ENCODE measurements around the gene IL1RAPL1. TPM values are rescaled to one million over a fixed set of nuclear protein-coding genes. Genes with fewer than 3 reads are reported as not detected.

Gene IL1RAPL1
- total and polyA plus RNA-seq, 2 experiments from 2014 or later = 0.18 to 0.49 TPM

- Mint-ChIP-seq H3K27ac (no peak overlapping the region), H3K9me3 (no peaks in the 10 kb centered on the region), H3K27me3 (ENCODE audit: insufficient read depth, low read depth, poor library complexity) (no peaks in the 10 kb centered on the region), H3K4me3 (no peak overlapping the region), H3K36me3 (ENCODE audit: low read depth) (no peaks in the 10 kb centered on the region), H3K4me1 (no peaks in the 10 kb centered on the region)
- no peak overlapping the region for H3K27ac ChIP-seq (ENCODE audit: low read depth)
- no peaks in the 10 kb centered on the region for H3K9me2 ChIP-seq (ENCODE audit: insufficient read depth)
- H3K27me3 ChIP-seq (ENCODE audit: insufficient read depth) = no peaks in the 10 kb centered on the region
- ATAC-seq (no peak), DNase-seq (ENCODE audit: low spot score) (peak; percentile 12)
- H3K4me1 ChIP-seq (ENCODE audit: insufficient read depth) = no peaks in the 10 kb centered on the region
- no peaks in the 10 kb centered on the region for H3K36me3 ChIP-seq (ENCODE audit: insufficient read depth)
- no peak overlapping the region for H2AFZ ChIP-seq
- TF ChIP-seq CTCF (conservative IDR thresholded peaks at IDR 0.05; ENCODE audit: low read depth in 2 of 2) (peak; percentile 53 to 68), POLR2AphosphoS5 (IDR thresholded peaks at IDR 0.05; ENCODE audit: low read depth) (no peak), ZNF462 (CRISPR knock-in tag; IDR thresholded peaks at IDR 0.05) (no peak)
- no peaks in the 10 kb centered on the region for H3F3A ChIP-seq (replicated peaks; ENCODE audit: low read depth)
- H3K79me2 ChIP-seq (replicated peaks; ENCODE audit: insufficient read depth) = no peaks in the 10 kb centered on the region
- no peak overlapping the region for H3K4me2 ChIP-seq
- H4K20me1 ChIP-seq (replicated peaks; ENCODE audit: insufficient read depth) = no peaks in the 10 kb centered on the region
- no peak overlapping the region for H3K4me3 ChIP-seq
These were observed 503.6 kb downstream of the IL1RAPL1 start for GRCh38 chrX:29090811-29091210.

GRCh38 chrX:29107231-29107630, 520.0 kb downstream of the IL1RAPL1 start:
- Histone ChIP-seq H3K4me1 (ENCODE audit: insufficient read depth) (peaks cover 12% of the 10 kb centered on the region), H2AFZ (no peak overlapping the region), H4K20me1 (replicated peaks; ENCODE audit: insufficient read depth) (no peaks in the 10 kb centered on the region), H3K4me2 (no peak overlapping the region), H3K79me2 (replicated peaks; ENCODE audit: insufficient read depth) (no peaks in the 10 kb centered on the region), H3K27ac (ENCODE audit: low read depth) (no peak overlapping the region), H3F3A (replicated peaks; ENCODE audit: low read depth) (no peaks in the 10 kb centered on the region), H3K4me3 (no peak overlapping the region), H3K36me3 (ENCODE audit: insufficient read depth) (no peaks in the 10 kb centered on the region), H3K27me3 (ENCODE audit: insufficient read depth) (no peaks in the 10 kb centered on the region), H3K9me2 (ENCODE audit: insufficient read depth) (no peaks in the 10 kb centered on the region)
- ATAC-seq (no peak), DNase-seq (ENCODE audit: low spot score) (no peak)
- Mint-ChIP-seq H3K27me3 (ENCODE audit: insufficient read depth, low read depth, poor library complexity) (no peaks in the 10 kb centered on the region), H3K9me3 (no peaks in the 10 kb centered on the region; the same call in 2 of the 3 replicates), H3K36me3 (ENCODE audit: low read depth) (no peaks in the 10 kb centered on the region), H3K27ac (no peak overlapping the region), H3K4me3 (no peak overlapping the region), H3K4me1 (peaks cover 4% of the 10 kb centered on the region; the same call in 1 of the 3 replicates)
- TF ChIP-seq JUNB (IDR thresholded peaks at IDR 0.05; ENCODE audit: unreplicated experiment) (no peak), REST (IDR thresholded peaks at IDR 0.05; ENCODE audit: unreplicated experiment) (no peak), CTCF (conservative IDR thresholded peaks at IDR 0.05; ENCODE audit: low read depth in 2 of 2) (no peak), STAT1 (IDR thresholded peaks at IDR 0.05; ENCODE audit: unreplicated experiment) (no peak), EZH2 (IDR thresholded peaks at IDR 0.05; ENCODE audit: low read depth, unreplicated experiment) (no peak), ZNF331 (CRISPR knock-in tag; IDR thresholded peaks at IDR 0.05; ENCODE audit: low read depth) (no peak)

Measured in GM23338 (cell line).